ENCODE results near the gene RAB28.

GRCh38 chr4:13427599-13428325 is 56.4 kb downstream of the RAB28 start:
- TF ChIP-seq CTCF (IDR thresholded peaks at IDR 0.05; ENCODE audit: insufficient read depth, low read length, poor library complexity, severe bottlenecking): no peak
- TF ChIP-seq EZH2phosphoT487 (conservative IDR thresholded peaks at IDR 0.05; ENCODE audit: low read length): no peak
